ENCODE measurements around the gene PEX5L.

DNA sequence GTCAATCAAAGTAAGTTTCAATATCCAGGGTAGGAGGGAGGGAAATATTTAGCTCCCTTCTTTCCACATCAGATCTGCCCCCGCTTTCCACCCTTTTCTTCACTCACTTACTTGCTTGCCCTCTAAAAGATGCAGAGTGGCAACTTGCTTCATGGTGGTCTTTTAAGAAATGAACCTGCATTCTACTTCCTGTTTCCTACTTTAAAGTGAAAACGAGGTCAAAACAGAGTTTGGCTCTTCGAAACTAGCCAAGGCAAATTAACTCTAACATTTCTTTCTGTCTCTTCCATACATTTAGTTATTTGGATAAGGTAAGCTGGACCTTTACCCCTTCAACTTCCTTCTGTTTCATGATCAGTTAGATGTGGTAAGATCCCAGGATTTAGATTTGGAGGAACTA, 34.2 kb upstream of the PEX5L start:
- no peak for TF ChIP-seq POLR2A (IDR thresholded peaks at IDR 0.05)
- TF ChIP-seq, protein P1, sequence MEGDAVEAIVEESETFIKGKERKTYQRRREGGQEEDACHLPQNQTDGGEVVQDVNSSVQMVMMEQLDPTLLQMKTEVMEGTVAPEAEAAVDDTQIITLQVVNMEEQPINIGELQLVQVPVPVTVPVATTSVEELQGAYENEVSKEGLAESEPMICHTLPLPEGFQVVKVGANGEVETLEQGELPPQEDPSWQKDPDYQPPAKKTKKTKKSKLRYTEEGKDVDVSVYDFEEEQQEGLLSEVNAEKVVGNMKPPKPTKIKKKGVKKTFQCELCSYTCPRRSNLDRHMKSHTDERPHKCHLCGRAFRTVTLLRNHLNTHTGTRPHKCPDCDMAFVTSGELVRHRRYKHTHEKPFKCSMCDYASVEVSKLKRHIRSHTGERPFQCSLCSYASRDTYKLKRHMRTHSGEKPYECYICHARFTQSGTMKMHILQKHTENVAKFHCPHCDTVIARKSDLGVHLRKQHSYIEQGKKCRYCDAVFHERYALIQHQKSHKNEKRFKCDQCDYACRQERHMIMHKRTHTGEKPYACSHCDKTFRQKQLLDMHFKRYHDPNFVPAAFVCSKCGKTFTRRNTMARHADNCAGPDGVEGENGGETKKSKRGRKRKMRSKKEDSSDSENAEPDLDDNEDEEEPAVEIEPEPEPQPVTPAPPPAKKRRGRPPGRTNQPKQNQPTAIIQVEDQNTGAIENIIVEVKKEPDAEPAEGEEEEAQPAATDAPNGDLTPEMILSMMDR (IDR thresholded peaks at IDR 0.05) = no peak
- TF ChIP-seq EP300 (IDR thresholded peaks at IDR 0.05) = no peak
